Frontal cortex (tissue), 4 donors: ENCODE measurements around the gene GABRQ. TPM values are rescaled to one million over a fixed set of nuclear protein-coding genes. Genes with fewer than 3 reads are reported as not detected.
"Not testable (repeated sequence)": the region's sequence is repeated elsewhere in the genome, so short reads cannot be mapped to it uniquely, and the experiment has no call there.

Source experiments
- DNase-seq, 2 donors: peaks; one replicate each; pipeline ENCODE4 v3.0.0; 2012; ENCODE audit warnings: low spot score in 2 of 2
- FAIRE-seq: peaks from 2 replicates; lab custom pipeline; 2012; peaks lifted over from hg19 to GRCh38; lab: Jason Lieb, UNC
- total RNA-seq: library from RNA; depleted of rRNA; stranded (reverse); fragments of >200 nt; gene quantifications from one replicate; pipeline ENCODE4 v1.2.3, GENCODE V29; 2014
- donor health status: control.
- donor health status: control.
- donor health status: control.

GABRQ gene
- total RNA-seq, 1 donor from 2014 or later = 0.82 TPM

DNA sequence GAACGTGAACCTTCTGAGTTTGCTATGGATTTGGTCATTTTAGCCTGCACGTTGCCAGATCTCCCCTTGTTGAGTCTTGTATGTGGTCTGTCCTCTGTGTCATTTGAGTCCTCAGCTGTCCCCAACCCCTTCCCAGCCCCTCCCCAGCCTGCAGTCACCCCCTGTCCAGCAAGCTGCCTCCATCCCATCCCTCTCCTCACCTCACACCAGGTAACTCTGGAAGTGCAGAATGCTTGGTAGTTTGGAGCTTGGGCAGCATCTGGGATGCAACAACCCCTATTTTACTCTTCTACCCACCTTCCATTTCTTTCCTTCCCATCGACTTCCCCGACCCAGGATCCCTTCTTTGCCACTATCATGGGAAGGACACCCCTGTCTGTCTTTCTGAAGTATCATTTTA, 18.4 kb downstream of the GABRQ start:
- DNase-seq = no peak
- FAIRE-seq = no peak

DNA sequence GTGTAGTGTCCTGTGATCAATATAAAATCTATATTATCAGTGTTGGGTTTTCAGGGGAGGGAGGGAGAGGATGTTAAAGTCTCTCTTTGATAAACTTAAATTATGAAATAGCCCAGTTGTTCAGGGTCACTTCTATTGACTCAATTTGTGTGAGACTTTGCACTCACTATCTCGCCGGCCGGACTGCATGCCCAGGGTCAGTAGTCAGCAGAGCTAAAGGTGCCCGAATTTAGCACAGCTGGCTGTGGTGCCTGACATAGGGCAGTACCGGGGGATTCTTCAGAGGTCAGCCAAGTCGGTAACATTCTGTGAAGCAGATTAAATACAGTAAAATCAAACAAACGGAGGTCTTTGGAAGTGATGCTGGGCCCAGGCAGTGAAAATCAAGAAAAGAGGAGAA, 19.2 kb downstream of the GABRQ start:
- DNase-seq (no peak), FAIRE-seq (no peak)

DNA sequence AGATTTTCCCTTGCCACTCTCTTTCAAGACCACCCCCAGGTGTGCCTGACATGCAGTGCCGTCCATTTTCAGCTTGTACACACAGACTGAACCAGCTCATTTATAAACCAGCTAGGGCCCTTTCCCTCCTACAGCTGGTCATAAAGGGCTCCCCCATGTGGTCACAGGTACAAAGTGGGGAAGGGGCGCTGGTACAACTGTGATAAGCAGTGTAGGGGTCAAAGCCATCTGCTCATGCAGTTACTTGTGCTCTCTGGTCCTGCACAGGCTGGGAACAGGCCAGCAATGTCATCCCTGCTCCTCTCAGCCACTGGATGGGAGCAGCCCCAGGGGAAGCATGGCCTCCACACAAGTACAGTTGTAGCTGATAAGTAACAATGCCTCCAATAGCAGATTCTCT, 20.6 kb downstream of the GABRQ start:
- DNase-seq = no peak
- no peak for FAIRE-seq

DNA sequence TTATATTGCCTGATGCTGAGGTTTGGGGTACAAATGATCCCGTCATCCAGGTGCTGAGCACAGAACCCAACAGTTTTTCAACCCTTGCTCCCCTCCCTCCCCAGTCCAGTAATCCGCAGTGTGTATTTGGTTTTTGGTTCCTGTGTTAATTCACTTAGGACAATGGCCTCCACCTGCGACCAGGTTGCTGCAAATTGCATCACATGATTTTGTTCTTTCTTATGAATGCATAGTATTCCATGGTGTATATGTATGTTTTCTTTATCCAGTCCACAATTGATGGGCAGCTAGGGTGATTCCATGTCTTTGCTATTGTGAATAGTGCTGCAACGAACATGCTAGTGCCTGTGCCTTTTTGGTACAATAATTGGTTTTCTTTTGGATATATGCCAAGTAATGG, 25.4 kb downstream of the GABRQ start:
- DNase-seq (no peak), FAIRE-seq (no peak)

DNA sequence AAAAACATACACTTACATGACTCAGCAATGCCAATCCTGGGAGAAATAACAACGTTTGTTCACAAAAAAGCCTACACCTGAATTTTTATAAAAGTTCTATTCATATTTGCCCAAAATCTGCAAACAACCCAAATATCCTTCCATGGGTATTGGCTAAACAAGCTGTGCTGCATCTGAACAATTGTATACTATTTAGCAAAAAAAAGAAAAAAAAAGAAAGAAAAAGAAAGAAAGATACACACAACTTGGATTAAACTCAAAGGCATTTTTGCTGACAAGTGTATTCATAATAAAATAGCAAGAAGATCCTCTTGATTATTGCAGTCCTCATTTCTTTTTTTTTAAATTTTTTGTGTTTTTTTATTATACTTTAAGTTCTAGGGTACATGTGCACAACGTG, 36.4 kb downstream of the GABRQ start:
- FAIRE-seq (no peak), DNase-seq (no peak)

DNA sequence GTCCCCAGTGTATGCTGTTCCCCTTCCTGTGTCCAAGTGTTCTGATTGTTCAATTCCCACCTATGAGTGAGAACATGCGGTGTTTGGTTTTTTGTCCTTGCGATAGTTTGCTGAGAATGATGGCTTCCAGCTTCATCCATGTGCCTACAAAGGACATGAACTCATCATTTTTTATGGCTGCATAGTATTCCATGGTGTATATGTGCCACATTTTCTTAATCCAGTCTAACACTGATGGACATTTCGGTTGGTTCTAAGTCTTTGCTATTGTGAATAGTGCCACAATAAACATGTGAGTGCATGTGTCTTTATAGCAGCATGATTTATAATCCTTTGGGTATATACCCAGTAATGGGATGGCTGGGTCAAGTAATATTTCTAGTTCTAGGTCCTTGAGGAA, 37.0 kb downstream of the GABRQ start:
- not testable (repeated sequence) for FAIRE-seq, DNase-seq

DNA sequence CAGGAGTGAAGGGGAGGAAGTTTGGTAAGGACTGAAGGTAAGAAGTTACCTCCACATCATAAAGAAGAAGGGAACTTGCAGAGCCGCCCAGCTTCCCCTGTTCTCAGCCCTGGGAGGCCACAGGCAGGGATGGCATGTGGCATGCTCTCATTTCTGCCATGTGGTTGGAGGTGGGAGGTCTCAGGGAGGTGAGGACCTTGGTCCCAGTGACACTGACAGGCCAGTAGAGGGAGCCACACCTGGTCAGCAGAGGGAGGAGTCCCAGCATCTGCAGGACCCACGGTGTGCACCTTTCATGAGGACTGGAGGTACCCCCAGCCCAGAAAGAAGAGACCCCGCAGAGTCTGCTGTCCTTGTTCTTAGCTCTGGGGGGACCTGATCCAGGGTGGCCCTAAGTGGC, 43.3 kb downstream of the GABRQ start:
- not testable (repeated sequence) for FAIRE-seq, DNase-seq

DNA sequence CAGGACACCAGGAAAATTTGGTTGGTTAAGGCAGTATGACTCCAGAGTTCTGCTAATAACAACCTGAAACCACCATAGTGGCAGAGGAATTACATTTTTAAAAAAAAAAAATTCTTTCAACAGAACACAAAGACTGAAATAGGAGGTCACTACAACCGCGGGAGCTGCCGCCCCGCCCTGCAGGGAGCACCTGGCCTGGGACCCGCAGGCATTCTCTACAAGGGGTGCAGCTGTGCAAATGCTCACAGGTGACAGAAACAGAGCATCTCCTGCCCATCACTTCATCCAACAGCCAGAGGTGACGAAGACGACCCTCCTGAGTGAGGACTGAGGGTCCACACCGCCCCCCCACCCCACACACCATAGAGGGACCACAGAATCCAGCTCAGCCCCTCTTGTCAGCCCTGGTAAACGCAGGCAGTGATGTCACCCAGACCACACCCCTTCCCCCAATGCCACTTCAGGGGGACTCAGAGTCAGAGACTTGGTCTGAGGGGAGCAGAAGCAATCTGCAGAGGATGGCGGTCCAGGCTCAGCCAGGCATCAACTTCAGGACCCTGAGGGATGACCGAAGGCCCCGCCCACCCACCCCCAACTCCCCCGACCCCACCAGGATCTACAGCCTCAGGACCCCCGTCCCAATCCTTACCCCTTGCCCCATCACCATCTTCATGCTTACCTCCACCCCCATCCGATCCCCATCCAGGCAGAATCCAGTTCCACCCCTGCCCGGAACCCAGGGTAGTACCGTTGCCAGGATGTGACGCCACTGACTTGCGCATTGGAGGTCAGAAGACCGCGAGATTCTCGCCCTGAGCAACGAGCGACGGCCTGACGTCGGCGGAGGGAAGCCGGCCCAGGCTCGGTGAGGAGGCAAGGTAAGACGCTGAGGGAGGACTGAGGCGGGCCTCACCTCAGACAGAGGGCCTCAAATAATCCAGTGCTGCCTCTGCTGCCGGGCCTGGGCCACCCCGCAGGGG, 60.5 kb downstream of the GABRQ start, which contains the start of gene MAGEA3:
Gene MAGEA3 (plus strand): TSS at position 843 of the 980 bp plus-strand sequence. CDS start 2,039 bp downstream, outside the sequence.
- FAIRE-seq, DNase-seq: not testable (repeated sequence)

DNA sequence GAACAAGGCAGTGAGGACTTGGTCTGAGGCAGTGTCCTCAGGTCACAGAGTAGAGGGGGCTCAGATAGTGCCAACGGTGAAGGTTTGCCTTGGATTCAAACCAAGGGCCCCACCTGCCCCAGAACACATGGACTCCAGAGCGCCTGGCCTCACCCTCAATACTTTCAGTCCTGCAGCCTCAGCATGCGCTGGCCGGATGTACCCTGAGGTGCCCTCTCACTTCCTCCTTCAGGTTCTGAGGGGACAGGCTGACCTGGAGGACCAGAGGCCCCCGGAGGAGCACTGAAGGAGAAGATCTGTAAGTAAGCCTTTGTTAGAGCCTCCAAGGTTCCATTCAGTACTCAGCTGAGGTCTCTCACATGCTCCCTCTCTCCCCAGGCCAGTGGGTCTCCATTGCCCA, 62.7 kb downstream of the GABRQ start:
- FAIRE-seq, DNase-seq: not testable (repeated sequence)

DNA sequence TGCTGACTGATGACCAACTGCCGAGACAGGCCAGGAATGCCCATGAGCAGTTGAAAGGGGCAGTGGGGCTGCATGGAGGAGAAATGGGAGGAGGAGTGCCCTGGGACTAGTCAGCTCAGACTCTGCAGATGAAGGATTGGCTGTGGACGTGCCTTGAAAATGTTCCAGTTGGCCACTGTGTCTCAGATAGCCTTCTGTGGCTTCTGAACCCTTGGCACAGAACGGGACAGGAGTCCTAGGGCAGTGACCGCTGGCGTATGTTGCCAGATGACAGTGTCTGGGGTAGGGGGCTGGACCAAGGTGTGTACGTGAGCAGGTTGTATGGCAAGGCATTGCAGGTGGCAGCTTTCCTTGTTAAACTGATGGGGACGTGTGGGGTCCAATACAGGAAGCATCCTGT, 68.8 kb downstream of the GABRQ start:
- not testable (repeated sequence) for DNase-seq, FAIRE-seq

Other genes with a start within 250 kb of the GABRQ start
- 16.7 TPM for gene GABRA3, start 186.6 kb upstream of the GABRQ start, total RNA-seq
- not detected for gene MAGEA3, start 60.9 kb downstream of the GABRQ start, total RNA-seq
- not detected for gene CSAG2, start 71.4 kb downstream of the GABRQ start, total RNA-seq
- not detected for gene MAGEA2B, start 76.7 kb downstream of the GABRQ start, total RNA-seq
- gene CSAG1, start 95.8 kb downstream of the GABRQ start, total RNA-seq = not detected
- gene MAGEA12, start 95.9 kb downstream of the GABRQ start, total RNA-seq = not detected
- not detected for gene MAGEA2, start 115.9 kb downstream of the GABRQ start, total RNA-seq
- gene CSAG3, start 121.3 kb downstream of the GABRQ start, total RNA-seq = not detected
- not detected for gene MAGEA6, start 131.8 kb downstream of the GABRQ start, total RNA-seq
- gene CETN2, start 192.9 kb downstream of the GABRQ start, total RNA-seq = 59.5 TPM
- gene NSDHL, start 193.2 kb downstream of the GABRQ start, total RNA-seq = 34.2 TPM